22Rv1 (cell line): ENCODE data around the gene TCERG1L.

Experiments
- ZFX ChIP-seq: fragments of 450-650 bp; IDR thresholded peaks from 2 replicates; pipeline ENCODE4 v1.6.1; 2017; ENCODE audit warnings: antibody characterized with exemption, borderline replicate concordance
- TF ChIP-seq, protein P1 (sequence below): fragments of 450-650 bp; IDR thresholded peaks from 2 replicates; pipeline ENCODE4 v1.5.1; 2017; ENCODE audit warnings: mild to moderate bottlenecking

DNA sequence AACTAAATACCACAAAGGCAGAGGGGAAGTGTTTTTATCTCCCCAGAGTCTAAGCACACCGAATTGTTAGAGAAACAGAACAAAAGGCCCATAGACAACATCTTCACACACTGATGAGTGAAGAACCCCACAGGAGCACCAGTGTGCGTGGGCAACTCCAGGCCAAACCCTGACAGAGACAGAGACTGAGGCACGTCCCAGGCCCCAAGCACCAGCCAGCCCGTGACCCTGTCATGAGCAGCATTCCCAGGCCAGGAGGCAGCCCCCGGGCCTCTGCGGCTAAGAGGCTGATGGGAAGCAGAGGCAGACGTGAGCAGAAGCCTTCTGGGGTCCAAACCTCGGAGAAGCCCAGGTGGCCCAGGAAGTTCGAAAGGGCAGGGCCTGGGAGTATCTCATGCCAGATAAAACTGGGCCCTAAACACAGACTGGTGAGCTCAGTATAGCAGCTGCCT is 184.4 kb downstream of the TCERG1L start:
- TF ChIP-seq, protein P1, sequence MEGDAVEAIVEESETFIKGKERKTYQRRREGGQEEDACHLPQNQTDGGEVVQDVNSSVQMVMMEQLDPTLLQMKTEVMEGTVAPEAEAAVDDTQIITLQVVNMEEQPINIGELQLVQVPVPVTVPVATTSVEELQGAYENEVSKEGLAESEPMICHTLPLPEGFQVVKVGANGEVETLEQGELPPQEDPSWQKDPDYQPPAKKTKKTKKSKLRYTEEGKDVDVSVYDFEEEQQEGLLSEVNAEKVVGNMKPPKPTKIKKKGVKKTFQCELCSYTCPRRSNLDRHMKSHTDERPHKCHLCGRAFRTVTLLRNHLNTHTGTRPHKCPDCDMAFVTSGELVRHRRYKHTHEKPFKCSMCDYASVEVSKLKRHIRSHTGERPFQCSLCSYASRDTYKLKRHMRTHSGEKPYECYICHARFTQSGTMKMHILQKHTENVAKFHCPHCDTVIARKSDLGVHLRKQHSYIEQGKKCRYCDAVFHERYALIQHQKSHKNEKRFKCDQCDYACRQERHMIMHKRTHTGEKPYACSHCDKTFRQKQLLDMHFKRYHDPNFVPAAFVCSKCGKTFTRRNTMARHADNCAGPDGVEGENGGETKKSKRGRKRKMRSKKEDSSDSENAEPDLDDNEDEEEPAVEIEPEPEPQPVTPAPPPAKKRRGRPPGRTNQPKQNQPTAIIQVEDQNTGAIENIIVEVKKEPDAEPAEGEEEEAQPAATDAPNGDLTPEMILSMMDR = no peak
- no peak for TF ChIP-seq ZFX
